HG02798 (cell line): ENCODE measurements around the gene EML1.

ENCODE experiments used
- ATAC-seq: cut with Tn5 transposase; IDR thresholded peaks from one replicate; pipeline ENCODE4 v1.9.1; 2021; ENCODE audit warnings: mild to moderate bottlenecking; ENCODE audit not compliant: unreplicated experiment, poor library complexity

Gene EML1

GRCh38 chr14:99887407-99887806, 94.2 kb downstream of the EML1 start:
- no peak for ATAC-seq

GRCh38 chr14:99888149-99888548, 94.9 kb downstream of the EML1 start:
- no peak for ATAC-seq

GRCh38 chr14:99889268-99889667, 96.1 kb downstream of the EML1 start:
- ATAC-seq, result no peak

GRCh38 chr14:99891266-99891665, 98.1 kb downstream of the EML1 start:
- no peak for ATAC-seq

GRCh38 chr14:99891900-99892299, 98.7 kb downstream of the EML1 start:
- ATAC-seq, result no peak

- ATAC-seq, result no peak
These were observed 99.2 kb downstream of the EML1 start for GRCh38 chr14:99892406-99892805.

- ATAC-seq, result no peak
These were observed 103.1 kb downstream of the EML1 start for GRCh38 chr14:99896361-99896760.

GRCh38 chr14:99899578-99900178, 106.5 kb downstream of the EML1 start:
- no peak for ATAC-seq

- ATAC-seq, result no peak
These were observed 109.7 kb downstream of the EML1 start for GRCh38 chr14:99902925-99903324.

- no peak for ATAC-seq
These were observed 111.3 kb downstream of the EML1 start for GRCh38 chr14:99904506-99904905.

- ATAC-seq, result no peak
These were observed 111.9 kb downstream of the EML1 start for GRCh38 chr14:99905121-99905520.

GRCh38 chr14:99907761-99908652, 114.8 kb downstream of the EML1 start:
- ATAC-seq, result no peak

GRCh38 chr14:99908653-99909250, 115.5 kb downstream of the EML1 start:
- ATAC-seq, result no peak

GRCh38 chr14:99909513-99910064, 116.4 kb downstream of the EML1 start:
- no peak for ATAC-seq

- no peak for ATAC-seq
These were observed 117.4 kb downstream of the EML1 start for GRCh38 chr14:99910337-99911309.

GRCh38 chr14:99915305-99916090, 122.3 kb downstream of the EML1 start:
- ATAC-seq, result no peak

- no peak for ATAC-seq
These were observed 122.8 kb downstream of the EML1 start for GRCh38 chr14:99916091-99916383.

GRCh38 chr14:99918781-99919180, 125.6 kb downstream of the EML1 start:
- ATAC-seq, result no peak

- ATAC-seq, result no peak
These were observed 128.2 kb downstream of the EML1 start for GRCh38 chr14:99921425-99921824.
